ENCODE data around the gene RING1.

RING1 gene

GRCh38 chr6:33236852-33237251, 28.6 kb downstream of the RING1 start:
- no peak for DNase-seq (ENCODE audit: low read depth)
- TF ChIP-seq, protein P1, sequence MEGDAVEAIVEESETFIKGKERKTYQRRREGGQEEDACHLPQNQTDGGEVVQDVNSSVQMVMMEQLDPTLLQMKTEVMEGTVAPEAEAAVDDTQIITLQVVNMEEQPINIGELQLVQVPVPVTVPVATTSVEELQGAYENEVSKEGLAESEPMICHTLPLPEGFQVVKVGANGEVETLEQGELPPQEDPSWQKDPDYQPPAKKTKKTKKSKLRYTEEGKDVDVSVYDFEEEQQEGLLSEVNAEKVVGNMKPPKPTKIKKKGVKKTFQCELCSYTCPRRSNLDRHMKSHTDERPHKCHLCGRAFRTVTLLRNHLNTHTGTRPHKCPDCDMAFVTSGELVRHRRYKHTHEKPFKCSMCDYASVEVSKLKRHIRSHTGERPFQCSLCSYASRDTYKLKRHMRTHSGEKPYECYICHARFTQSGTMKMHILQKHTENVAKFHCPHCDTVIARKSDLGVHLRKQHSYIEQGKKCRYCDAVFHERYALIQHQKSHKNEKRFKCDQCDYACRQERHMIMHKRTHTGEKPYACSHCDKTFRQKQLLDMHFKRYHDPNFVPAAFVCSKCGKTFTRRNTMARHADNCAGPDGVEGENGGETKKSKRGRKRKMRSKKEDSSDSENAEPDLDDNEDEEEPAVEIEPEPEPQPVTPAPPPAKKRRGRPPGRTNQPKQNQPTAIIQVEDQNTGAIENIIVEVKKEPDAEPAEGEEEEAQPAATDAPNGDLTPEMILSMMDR (IDR thresholded peaks at IDR 0.05; ENCODE audit: insufficient read depth, low read depth, low read length, missing control alignments): no peak
- no peak overlapping the region for H3K4me3 ChIP-seq (ENCODE audit: low read length)

GRCh38 chr6:33237741-33238140, 29.4 kb downstream of the RING1 start:
- TF ChIP-seq, protein P1 (IDR thresholded peaks at IDR 0.05; ENCODE audit: insufficient read depth, low read depth, low read length, missing control alignments): no peak
- no peak overlapping the region for H3K4me3 ChIP-seq (ENCODE audit: low read length)
- no peak for DNase-seq (ENCODE audit: low read depth)

DNA sequence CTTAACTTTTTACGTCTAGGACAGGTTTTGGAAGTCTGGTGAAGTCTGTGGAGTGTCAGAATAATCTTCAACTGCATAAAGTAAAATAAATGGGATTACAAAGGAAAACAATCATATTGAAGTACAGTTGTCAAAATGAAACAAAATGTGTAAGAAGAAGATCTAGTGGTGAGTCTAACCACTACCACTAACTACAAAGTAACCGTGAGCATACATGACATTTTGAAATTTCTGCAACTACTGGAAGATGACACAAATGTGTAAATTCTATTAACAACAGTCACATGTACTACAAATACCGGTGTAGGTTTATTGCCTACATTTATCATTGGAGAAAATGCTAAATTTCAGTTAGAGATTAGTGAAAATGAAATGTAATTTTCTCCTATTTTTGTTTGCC, 33.7 kb downstream of the RING1 start:
- no peak for DNase-seq (ENCODE audit: low read depth)
- H3K4me3 ChIP-seq (ENCODE audit: low read length): no peak overlapping the region
- TF ChIP-seq, protein P1 (IDR thresholded peaks at IDR 0.05; ENCODE audit: insufficient read depth, low read depth, low read length, missing control alignments): no peak

- TF ChIP-seq, protein P1 (IDR thresholded peaks at IDR 0.05; ENCODE audit: insufficient read depth, low read depth, low read length, missing control alignments): no peak
- DNase-seq (ENCODE audit: low read depth): no peak
- no peak overlapping the region for H3K4me3 ChIP-seq (ENCODE audit: low read length)
These were observed 35.2 kb downstream of the RING1 start for GRCh38 chr6:33243476-33243875.

DNA sequence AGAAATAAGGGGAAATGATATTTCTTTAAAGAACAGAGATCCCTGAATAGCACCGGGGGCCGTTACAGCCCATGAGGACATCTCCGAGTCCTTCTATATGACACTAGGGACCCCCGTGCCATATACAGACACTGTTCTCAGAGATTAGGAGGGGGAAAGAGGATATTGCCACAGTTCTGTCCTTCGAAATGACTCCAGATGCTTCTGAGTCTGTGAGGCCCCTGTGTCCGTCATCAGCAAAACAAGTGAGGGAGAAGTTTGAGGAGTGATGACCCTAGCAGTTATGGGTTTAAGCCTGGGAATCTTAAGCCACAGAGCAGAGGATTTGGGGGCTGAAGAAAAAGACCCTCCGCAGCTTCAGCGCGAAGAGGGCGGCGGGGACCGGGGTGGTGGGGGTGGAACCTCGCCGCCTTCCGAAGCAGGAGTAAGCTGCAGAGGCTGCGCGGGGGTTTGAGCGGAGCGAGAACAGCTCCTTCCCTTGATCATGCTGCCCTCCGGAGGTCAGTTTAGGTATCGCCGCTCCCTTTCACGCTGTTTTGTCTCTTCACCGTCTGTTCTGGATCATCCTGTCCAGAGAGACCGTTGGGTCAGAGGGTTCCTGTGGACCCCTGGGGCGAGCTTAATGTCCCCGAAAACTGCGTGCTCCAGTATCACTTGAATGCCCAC, 39.8 kb downstream of the RING1 start:
- H3K4me3 ChIP-seq (ENCODE audit: low read length): peak overlapping the region; percentile 52
- TF ChIP-seq, protein P1 (IDR thresholded peaks at IDR 0.05; ENCODE audit: insufficient read depth, low read depth, low read length, missing control alignments): peak; percentile 93
- DNase-seq (ENCODE audit: low read depth): peak; percentile 87

- TF ChIP-seq, protein P1 (IDR thresholded peaks at IDR 0.05; ENCODE audit: insufficient read depth, low read depth, low read length, missing control alignments): no peak
- peak; percentile 56 for DNase-seq (ENCODE audit: low read depth)
- H3K4me3 ChIP-seq (ENCODE audit: low read length): peak overlapping the region; percentile 52
These were observed 40.3 kb downstream of the RING1 start for GRCh38 chr6:33248643-33248931.
